H1 (cell line): ENCODE measurements around the gene CYP2J2. TPM values are rescaled to one million over a fixed set of nuclear protein-coding genes. Genes with fewer than 3 reads are reported as not detected.

ENCODE experiments used
- CHD7 ChIP-seq: fragments of 300-600 bp; sonication (generic); IDR thresholded peaks from 2 replicates; pipeline ENCODE4 v1.7.1; 2012; ENCODE audit warnings: low read length, moderate library complexity, mild to moderate bottlenecking, inconsistent platforms; ENCODE audit not compliant: insufficient replicate concordance
- KDM4A ChIP-seq: IDR thresholded peaks from one replicate; pipeline ENCODE4 v1.7.1; 2012; ENCODE audit warnings: low read depth, mild to moderate bottlenecking, moderate library complexity, low read length, inconsistent platforms; ENCODE audit not compliant: severe bottlenecking
- KDM5A ChIP-seq: fragments of 200-600 bp; IDR thresholded peaks from 2 replicates; pipeline ENCODE4 v1.7.1; 2012; ENCODE audit warnings: mild to moderate bottlenecking, low read length, inconsistent platforms, mixed read lengths
- POLR2AphosphoS5 ChIP-seq: IDR thresholded peaks from 2 replicates; pipeline ENCODE4 v1.6.1; 2011; ENCODE audit warnings: low read depth, low read length
- RBBP5 ChIP-seq: IDR thresholded peaks from 2 replicates; pipeline ENCODE4 v1.7.1; 2012; ENCODE audit warnings: low read depth, mild to moderate bottlenecking, inconsistent platforms, low read length, moderate library complexity, borderline replicate concordance
- RFX5 ChIP-seq: IDR thresholded peaks from 2 replicates; pipeline ENCODE4 v1.6.1; 2011; ENCODE audit warnings: low read depth, low read length, improper control_type of control experiment, borderline replicate concordance
- SAP30 ChIP-seq: fragments of 300-600 bp; sonication (generic); IDR thresholded peaks from 2 replicates; pipeline ENCODE4 v1.7.1; 2012; ENCODE audit warnings: low read length, moderate library complexity, mild to moderate bottlenecking, inconsistent platforms; ENCODE audit not compliant: insufficient read depth, insufficient replicate concordance
- SIRT6 ChIP-seq: IDR thresholded peaks from one replicate; pipeline ENCODE4 v1.7.1; 2012; ENCODE audit warnings: low read length, inconsistent platforms
- TCF12 ChIP-seq: IDR thresholded peaks from 2 replicates; pipeline ENCODE4 v1.6.1; 2011; ENCODE audit warnings: low read depth, mild to moderate bottlenecking, low read length
- polyA plus RNA-seq, 7 experiments: library from polyadenylated mRNA; depleted of rRNA in 3 of 7; stranded (reverse) in 5 of 7; unstranded in 2 of 7; fragments of >200 nt in 5 of 7; fragments of 200-250 nt in 2 of 7; gene quantifications; 1 replicate in 5 of 7; 2 replicates in 1 of 7; 4 replicates in 1 of 7; pipeline versions ENCODE4 v1.2.1 to v1.2.3, GENCODE V29; 2011 to 2013; ENCODE audit warnings: missing spikeins in 2 of 7, mixed read lengths in 2 of 7
- total RNA-seq: library from RNA; stranded (reverse); fragmentation: NEBNext Ultra II Directional; extraction: Animal tissue kit (Norgen Biotek cat#: 25700); gene quantifications from 2 replicates; pipeline ENCODE4 v1.2.1, GENCODE V29; 2021

CYP2J2 gene
- total and polyA plus RNA-seq, 2 of the 8 experiments (the other 6 are each of a cell fraction or from before 2014, with no cell fraction given) = 0.59 to 2.1 TPM

- no peak for TF ChIP-seq RBBP5
- TF ChIP-seq KDM4A = no peak
- TF ChIP-seq TCF12 = no peak
- TF ChIP-seq SIRT6 = no peak
- no peak for TF ChIP-seq SAP30
- no peak for TF ChIP-seq POLR2AphosphoS5
- no peak for TF ChIP-seq RFX5
- no peak for TF ChIP-seq CHD7
- no peak for TF ChIP-seq KDM5A
Observed at GRCh38 chr1:59919746-59920145, 6.8 kb downstream of the CYP2J2 start (continued).
